Femur (tissue), 1 donor: Measurements from ENCODE around the gene SRGAP2B.
"Not testable (repeated sequence)": the region's sequence is repeated elsewhere in the genome, so short reads cannot be mapped to it uniquely, and the experiment has no call there.

Experiments
- DNase-seq: peaks from one replicate; pipeline ENCODE4 v3.0.0-alpha.2; 2017

SRGAP2B gene

GRCh38 chr1:145095284-145096057 is at the start of gene SRGAP2B, which contains the start of gene FAM72D:
Gene SRGAP2B, minus strand, starts transcription at chr1:145095328. Its CDS starts 2,427 bp downstream, at chr1:145092901.
Gene FAM72D, plus strand, starts transcription at chr1:145095974. Its CDS starts 874 bp downstream, at chr1:145096848.
- DNase-seq: not testable (repeated sequence)

GRCh38 chr1:145144264-145144913 is 49.3 kb upstream of the SRGAP2B start:
- DNase-seq: not testable (repeated sequence)

- DNase-seq: not testable (repeated sequence)
Observed at GRCh38 chr1:145140549-145140948, 45.4 kb upstream of the SRGAP2B start.

- DNase-seq: not testable (repeated sequence)
Observed at GRCh38 chr1:145134476-145134875, 39.3 kb upstream of the SRGAP2B start.

GRCh38 chr1:145128697-145129469 is 33.8 kb upstream of the SRGAP2B start:
- peak; percentile 7 for DNase-seq

- not testable (repeated sequence) for DNase-seq
Observed at GRCh38 chr1:145127144-145127543, 32.0 kb upstream of the SRGAP2B start.

GRCh38 chr1:145125112-145125511 is 30.0 kb upstream of the SRGAP2B start:
- not testable (repeated sequence) for DNase-seq

- not testable (repeated sequence) for DNase-seq
Observed at GRCh38 chr1:145123992-145124641, 29.0 kb upstream of the SRGAP2B start.

GRCh38 chr1:145123062-145123395 is 27.9 kb upstream of the SRGAP2B start:
- not testable (repeated sequence) for DNase-seq

GRCh38 chr1:145122344-145123061 is 27.4 kb upstream of the SRGAP2B start:
- not testable (repeated sequence) for DNase-seq

- not testable (repeated sequence) for DNase-seq
Observed at GRCh38 chr1:145119842-145120241, 24.7 kb upstream of the SRGAP2B start.

- not testable (repeated sequence) for DNase-seq
Observed at GRCh38 chr1:145115587-145116493, 20.7 kb upstream of the SRGAP2B start.

GRCh38 chr1:145114560-145115057 is 19.5 kb upstream of the SRGAP2B start:
- not testable (repeated sequence) for DNase-seq

- DNase-seq: not testable (repeated sequence)
Observed at GRCh38 chr1:145112703-145113102, 17.6 kb upstream of the SRGAP2B start.

- not testable (repeated sequence) for DNase-seq
Observed at GRCh38 chr1:145111674-145112073, 16.5 kb upstream of the SRGAP2B start.

- DNase-seq: not testable (repeated sequence)
Observed at GRCh38 chr1:145103294-145103693, 8.2 kb upstream of the SRGAP2B start.

- not testable (repeated sequence) for DNase-seq
Observed at GRCh38 chr1:145101725-145102124, 6.6 kb upstream of the SRGAP2B start.

- not testable (repeated sequence) for DNase-seq
Observed at GRCh38 chr1:145094655-145095211, 395 bp downstream of the SRGAP2B start.

- peak; percentile 23 for DNase-seq
Observed at GRCh38 chr1:145093517-145094149, 1.5 kb downstream of the SRGAP2B start.
